H9 (cell line): Measurements from ENCODE around the gene RCAN2. TPM values are rescaled to one million over a fixed set of nuclear protein-coding genes. Genes with fewer than 3 reads are reported as not detected.

Source experiments
- DNase-seq: peaks from one replicate; pipeline ENCODE4 v3.0.0-alpha.2; 2017
- H2AFZ ChIP-seq: one replicate; pipeline ENCODE4 v1.6.1; 2013; ENCODE audit warnings: mild to moderate bottlenecking, low read length, control low read depth, moderate library complexity
- H2AK5ac ChIP-seq: 2 replicates; pipeline ENCODE4 v1.6.1; 2013; ENCODE audit warnings: low read length, control low read depth, mixed read lengths; ENCODE audit not compliant: insufficient read length
- H2BK120ac ChIP-seq: one replicate; pipeline ENCODE4 v1.6.1; 2013; ENCODE audit warnings: low read depth, mild to moderate bottlenecking, low read length, control low read depth, inconsistent platforms; ENCODE audit not compliant: poor library complexity, severe bottlenecking
- H2BK12ac ChIP-seq: 2 replicates; pipeline ENCODE4 v1.6.1; 2013; ENCODE audit warnings: low read length, control low read depth, mixed read lengths, low read depth; ENCODE audit not compliant: insufficient read length
- H2BK15ac ChIP-seq: 2 replicates; pipeline ENCODE4 v1.6.1; 2013; ENCODE audit warnings: low read depth, low read length, control low read depth
- H2BK20ac ChIP-seq: one replicate; pipeline ENCODE4 v1.6.1; 2013; ENCODE audit warnings: low read depth, mild to moderate bottlenecking, low read length, control low read depth, inconsistent platforms; ENCODE audit not compliant: poor library complexity, severe bottlenecking
- H2BK5ac ChIP-seq: 2 replicates; pipeline ENCODE4 v1.6.1; 2013; ENCODE audit warnings: low read length, control low read depth, mixed read lengths; ENCODE audit not compliant: insufficient read length
- H3K14ac ChIP-seq: 2 replicates; pipeline ENCODE4 v1.6.1; 2013; ENCODE audit warnings: low read length, control low read depth; ENCODE audit not compliant: insufficient read depth
- H3K18ac ChIP-seq: 2 replicates; pipeline ENCODE4 v1.6.1; 2013; ENCODE audit warnings: low read depth, mild to moderate bottlenecking, mixed read lengths, low read length, control low read depth; ENCODE audit not compliant: insufficient read length
- H3K23ac ChIP-seq: 2 replicates; pipeline ENCODE4 v1.6.1; 2013; ENCODE audit warnings: low read length, control low read depth, mixed read lengths, low read depth; ENCODE audit not compliant: insufficient read length
- H3K23me2 ChIP-seq: 2 replicates; pipeline ENCODE4 v1.6.1; 2013; ENCODE audit warnings: low read depth, mild to moderate bottlenecking, mixed read lengths, low read length, control low read depth; ENCODE audit not compliant: insufficient read length, poor library complexity, severe bottlenecking
- H3K27ac ChIP-seq: 2 replicates; pipeline ENCODE4 v1.5.1; 2013; ENCODE audit warnings: low read length, control low read depth, mixed read lengths, low read depth; ENCODE audit not compliant: insufficient read length
- H3K27me3 ChIP-seq: 2 replicates; pipeline ENCODE4 v1.6.1; 2013; ENCODE audit warnings: low read length, control low read depth, inconsistent platforms; ENCODE audit not compliant: insufficient read depth
- H3K4ac ChIP-seq: 2 replicates; pipeline ENCODE4 v1.6.1; 2013; ENCODE audit warnings: low read depth, mild to moderate bottlenecking, control low read depth, inconsistent platforms, low read length, moderate library complexity
- H3K4me1 ChIP-seq: 2 replicates; pipeline ENCODE4 v1.6.1; 2013; ENCODE audit warnings: low read length, control low read depth, inconsistent platforms; ENCODE audit not compliant: insufficient read depth
- H3K4me2 ChIP-seq: 2 replicates; pipeline ENCODE4 v1.6.1; 2013; ENCODE audit warnings: low read length, control low read depth, mixed read lengths; ENCODE audit not compliant: insufficient read length, insufficient read depth
- H3K56ac ChIP-seq: 2 replicates; pipeline ENCODE4 v1.6.1; 2013; ENCODE audit warnings: low read depth, mild to moderate bottlenecking, mixed read lengths, low read length, control low read depth; ENCODE audit not compliant: insufficient read length
- H3K79me1 ChIP-seq: 2 replicates; pipeline ENCODE4 v1.6.1; 2013; ENCODE audit warnings: low read depth, mild to moderate bottlenecking, moderate library complexity, low read length, control low read depth, inconsistent platforms; ENCODE audit not compliant: insufficient read depth, poor library complexity, severe bottlenecking
- H3K79me2 ChIP-seq: 2 replicates; pipeline ENCODE4 v1.6.1; 2013; ENCODE audit warnings: low read length, control low read depth, inconsistent platforms; ENCODE audit not compliant: insufficient read depth
- H3K9ac ChIP-seq: 2 replicates; pipeline ENCODE4 v1.6.1; 2013; ENCODE audit warnings: low read length, control low read depth, mixed read lengths; ENCODE audit not compliant: insufficient read length; ENCODE audit errors: extremely low read depth
- H3K9me3 ChIP-seq: one replicate; pipeline ENCODE4 v1.6.1; 2013; ENCODE audit warnings: low read depth, low read length, inconsistent platforms; ENCODE audit not compliant: control insufficient read depth
- H3T11ph ChIP-seq: one replicate; pipeline ENCODE4 v1.6.1; 2013; ENCODE audit warnings: mild to moderate bottlenecking, low read length, control low read depth, inconsistent platforms
- H4K20me1 ChIP-seq: one replicate; pipeline ENCODE4 v1.6.1; 2013; ENCODE audit not compliant: control insufficient read depth, insufficient read length, insufficient read depth
- H4K5ac ChIP-seq: 2 replicates; pipeline ENCODE4 v1.6.1; 2013; ENCODE audit warnings: low read depth, mild to moderate bottlenecking, mixed read lengths, low read length, control low read depth; ENCODE audit not compliant: insufficient read length
- H4K8ac ChIP-seq: replicated peaks from 2 replicates; pipeline ENCODE4 v1.6.1; 2013; ENCODE audit warnings: low read length, control low read depth, mixed read lengths, low read depth; ENCODE audit not compliant: insufficient read length
- H4K91ac ChIP-seq: 2 replicates; pipeline ENCODE4 v1.6.1; 2013; ENCODE audit warnings: low read depth, mild to moderate bottlenecking, moderate library complexity, mixed read lengths, low read length, control low read depth; ENCODE audit not compliant: insufficient read length
- H3K27ac Mint-ChIP-seq, 3 experiments: 2 replicates in 2 of 3; 3 replicates in 1 of 3; pipeline ENCODE4 v1.8.0; 2020 to 2021; ENCODE audit warnings: mixed read lengths in 3 of 3, mild to moderate bottlenecking in 1 of 3, moderate library complexity in 1 of 3
- H3K27me3 Mint-ChIP-seq: 2 replicates; pipeline ENCODE4 v1.8.0; 2021; ENCODE audit warnings: low read depth, mild to moderate bottlenecking, moderate library complexity, mixed read lengths
- H3K36me3 Mint-ChIP-seq, 3 experiments: 2 replicates in 2 of 3; 3 replicates in 1 of 3; pipeline ENCODE4 v1.8.0; 2020 to 2021; ENCODE audit warnings: low read depth in 3 of 3, mixed read lengths in 3 of 3; ENCODE audit not compliant: insufficient read depth in 1 of 3
- H3K4me1 Mint-ChIP-seq, 2 experiments: 2 replicates each; pipeline ENCODE4 v1.8.0; 2020; ENCODE audit warnings: mixed read lengths in 2 of 2
- H3K4me3 Mint-ChIP-seq, 2 experiments: 2 replicates in 1 of 2; 3 replicates in 1 of 2; pipeline ENCODE4 v1.8.0; 2020 to 2021; ENCODE audit warnings: mild to moderate bottlenecking in 2 of 2, mixed read lengths in 2 of 2, moderate library complexity in 1 of 2
- H3K9me3 Mint-ChIP-seq, 2 experiments: 2 replicates in 1 of 2; 3 replicates in 1 of 2; pipeline ENCODE4 v1.8.0; 2020; ENCODE audit warnings: mild to moderate bottlenecking in 2 of 2, mixed read lengths in 2 of 2, moderate library complexity in 1 of 2
- WGBS: extraction: QIAGEN DNeasy Blood & Tissue Kit; methylation state at CpG from one replicate; pipeline ENCODE4 v1.1.7; 2013; ENCODE audit warnings: missing lambda C conversion rate, low lambda C conversion rate, mixed read lengths; ENCODE audit not compliant: insufficient read length; ENCODE audit errors: extremely low coverage; 5-methylcytosine and 5-hydroxymethylcytosine counted together
- total RNA-seq: library from RNA; stranded (reverse); gene quantifications from 2 replicates; pipeline ENCODE4 v1.2.1, GENCODE V29; 2021
- TF ChIP-seq, protein P1 (sequence below): fragments of 200-600 bp; sonication (generic); conservative IDR thresholded peaks from 3 replicates; pipeline ENCODE4 v1.8.0; 2021; ENCODE audit warnings: antibody characterized with exemption, mild to moderate bottlenecking

RCAN2 gene
- total RNA-seq, 1 experiment from 2014 or later, result 3.0 TPM

DNA sequence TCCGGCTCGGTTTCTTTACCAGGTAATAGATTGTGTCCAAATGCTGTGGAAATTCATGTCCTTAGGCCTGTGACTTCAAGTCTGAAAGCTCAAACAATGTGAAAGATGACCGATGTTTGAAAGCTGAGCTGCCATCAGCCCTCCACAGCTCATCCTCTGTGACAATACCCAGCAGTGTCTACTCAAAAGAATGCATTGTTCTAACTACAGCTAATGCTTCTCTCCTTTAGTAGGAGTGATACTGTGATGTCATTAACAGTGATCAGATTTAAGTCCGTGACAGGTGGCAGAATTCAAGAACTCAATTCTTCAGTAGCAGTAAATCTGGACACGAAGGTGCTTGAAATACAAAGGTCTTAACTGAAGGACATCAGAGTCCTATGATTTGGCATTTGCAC, 97.3 kb downstream of the RCAN2 start:
- Histone ChIP-seq H3K9me3 (no peaks in the 10 kb centered on the region), H2AK5ac (no peak overlapping the region), H3K56ac (no peak overlapping the region), H3K27ac (no peak overlapping the region), H2AFZ (no peak overlapping the region), H3K27me3 (no peaks in the 10 kb centered on the region), H3K4ac (no peak overlapping the region), H3K4me1 (no peaks in the 10 kb centered on the region), H3T11ph (no peak overlapping the region), H2BK12ac (no peak overlapping the region), H3K23me2 (no peaks in the 10 kb centered on the region), H3K79me1 (no peaks in the 10 kb centered on the region), H3K4me2 (no peak overlapping the region), H2BK120ac (no peak overlapping the region), H2BK15ac (no peak overlapping the region), H3K18ac (no peak overlapping the region), H4K91ac (no peak overlapping the region), H2BK20ac (no peak overlapping the region), H4K5ac (no peak overlapping the region), H3K79me2 (no peaks in the 10 kb centered on the region), H3K23ac (no peak overlapping the region), H2BK5ac (no peak overlapping the region), H3K14ac (no peak overlapping the region), H4K20me1 (no peaks in the 10 kb centered on the region), H3K9ac (no peak overlapping the region), H4K8ac (no peak overlapping the region)
- TF ChIP-seq, protein P1, sequence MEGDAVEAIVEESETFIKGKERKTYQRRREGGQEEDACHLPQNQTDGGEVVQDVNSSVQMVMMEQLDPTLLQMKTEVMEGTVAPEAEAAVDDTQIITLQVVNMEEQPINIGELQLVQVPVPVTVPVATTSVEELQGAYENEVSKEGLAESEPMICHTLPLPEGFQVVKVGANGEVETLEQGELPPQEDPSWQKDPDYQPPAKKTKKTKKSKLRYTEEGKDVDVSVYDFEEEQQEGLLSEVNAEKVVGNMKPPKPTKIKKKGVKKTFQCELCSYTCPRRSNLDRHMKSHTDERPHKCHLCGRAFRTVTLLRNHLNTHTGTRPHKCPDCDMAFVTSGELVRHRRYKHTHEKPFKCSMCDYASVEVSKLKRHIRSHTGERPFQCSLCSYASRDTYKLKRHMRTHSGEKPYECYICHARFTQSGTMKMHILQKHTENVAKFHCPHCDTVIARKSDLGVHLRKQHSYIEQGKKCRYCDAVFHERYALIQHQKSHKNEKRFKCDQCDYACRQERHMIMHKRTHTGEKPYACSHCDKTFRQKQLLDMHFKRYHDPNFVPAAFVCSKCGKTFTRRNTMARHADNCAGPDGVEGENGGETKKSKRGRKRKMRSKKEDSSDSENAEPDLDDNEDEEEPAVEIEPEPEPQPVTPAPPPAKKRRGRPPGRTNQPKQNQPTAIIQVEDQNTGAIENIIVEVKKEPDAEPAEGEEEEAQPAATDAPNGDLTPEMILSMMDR, result no peak
- H3K27ac Mint-ChIP-seq, result no peak overlapping the region
- no peaks in the 10 kb centered on the region; the same call in 1 of the 2 replicates for H3K27me3 Mint-ChIP-seq
- WGBS, result no CpG with 5 or more reads among the region's 5 CpGs
- no peak for DNase-seq
- H3K4me3 Mint-ChIP-seq, result no peak overlapping the region
- no peaks in the 10 kb centered on the region for H3K9me3 Mint-ChIP-seq
- H3K36me3 Mint-ChIP-seq, result no peaks in the 10 kb centered on the region
- no peaks in the 10 kb centered on the region for H3K4me1 Mint-ChIP-seq
